Endothelial cell of umbilical vein (primary cell): ENCODE measurements around the gene ORMDL3. TPM values are rescaled to one million over a fixed set of nuclear protein-coding genes. Genes with fewer than 3 reads are reported as not detected.

ENCODE experiments used
- BruUV-seq: library from RNA; stranded (reverse); fragments of 400-500 nt; replicated peaks from 2 replicates; lab custom pipeline; 2021; lab: Mats Ljungman, UMichigan
- CTCF ChIA-PET: fragments of 300-600, 350-600 bp; sonication (Branson Sonifier 250); formaldehyde crosslinking; loops from one replicate; lab custom pipeline; 2021; ENCODE audit warnings: antibody characterized with exemption, inconsistent platforms; lab: Charles Lee
- POLR2A ChIA-PET: fragments of 300-600, 350-600 bp; sonication (Branson Sonifier 250); formaldehyde crosslinking; loops from one replicate; lab custom pipeline; 2021; ENCODE audit warnings: antibody characterized with exemption, inconsistent platforms; lab: Charles Lee
- DNase-seq: peaks from one replicate; pipeline ENCODE4 v3.0.0-alpha.2; 2011; ENCODE audit warnings: low read depth, low spot score
- FAIRE-seq: peaks from 2 replicates; lab custom pipeline; 2011; peaks lifted over from hg19 to GRCh38; lab: Jason Lieb, UNC
- H2AFZ ChIP-seq: 2 replicates; pipeline ENCODE4 v1.6.0; 2012; ENCODE audit warnings: low read depth, low read length, control low read depth, inconsistent platforms
- H3K27ac ChIP-seq: 2 replicates; pipeline ENCODE4 v1.5.1; 2011; ENCODE audit warnings: low read depth, mild to moderate bottlenecking, control low read depth, low read length, moderate library complexity; ENCODE audit not compliant: insufficient read depth
- H3K27me3 ChIP-seq, 2 experiments: 2 replicates each; pipeline versions ENCODE4 v1.6.0 to v1.6.1; 2011; ENCODE audit warnings: low read length in 2 of 2, mixed read lengths in 1 of 2; ENCODE audit not compliant: control insufficient read depth in 2 of 2, insufficient read depth in 2 of 2
- H3K36me3 ChIP-seq, 2 experiments: 2 replicates in 1 of 2; 3 replicates in 1 of 2; pipeline ENCODE4 v1.5.1; 2011; ENCODE audit warnings: low read length in 2 of 2, mild to moderate bottlenecking in 1 of 2, moderate library complexity in 1 of 2; ENCODE audit not compliant: control insufficient read depth in 2 of 2, insufficient read depth in 2 of 2; ENCODE audit errors: extremely low read depth in 1 of 2
- H3K4me1 ChIP-seq: 3 replicates; pipeline ENCODE4 v1.5.1; 2011; ENCODE audit warnings: mild to moderate bottlenecking, low read length; ENCODE audit not compliant: control insufficient read depth, insufficient read depth; ENCODE audit errors: extremely low read depth
- H3K4me2 ChIP-seq: 2 replicates; pipeline ENCODE4 v1.6.1; 2011; ENCODE audit warnings: low read length, control low read depth, mixed read lengths; ENCODE audit not compliant: insufficient read depth
- H3K4me3 ChIP-seq, 3 experiments: fragments of 200-600 bp in 1 of 3; sonication (generic), shearing (Covaris generic) in 1 of 3; replicated peaks in 1 of 3; 2 replicates each; pipeline ENCODE4 v1.5.1; 2011 to 2016; ENCODE audit warnings: control low read depth in 3 of 3, low read length in 3 of 3, mild to moderate bottlenecking in 2 of 3, inconsistent platforms in 1 of 3, low read depth in 1 of 3, moderate library complexity in 1 of 3; ENCODE audit not compliant: insufficient read depth in 1 of 3
- H3K79me2 ChIP-seq: 2 replicates; pipeline ENCODE4 v1.6.0; 2012; ENCODE audit warnings: low read length, inconsistent platforms; ENCODE audit not compliant: control insufficient read depth, insufficient read depth
- H3K9ac ChIP-seq: replicated peaks from 2 replicates; pipeline ENCODE3; 2011; ENCODE audit warnings: low read length, control low read depth; ENCODE audit not compliant: insufficient read depth; ENCODE audit errors: extremely low read depth
- H3K9me1 ChIP-seq: replicated peaks from 3 replicates; pipeline ENCODE4 v1.6.0; 2011; ENCODE audit warnings: mild to moderate bottlenecking, low read length; ENCODE audit not compliant: control insufficient read depth, insufficient read depth; ENCODE audit errors: extremely low read depth
- H3K9me3 ChIP-seq: replicated peaks from 2 replicates; pipeline ENCODE4 v1.5.1; 2012; ENCODE audit warnings: low read length, inconsistent platforms; ENCODE audit not compliant: control insufficient read depth, insufficient read depth
- H4K20me1 ChIP-seq: replicated peaks from 2 replicates; pipeline ENCODE3; 2011; ENCODE audit warnings: mild to moderate bottlenecking, low read length; ENCODE audit not compliant: control insufficient read depth, insufficient read depth; ENCODE audit errors: extremely low read depth
- EZH2 ChIP-seq: IDR thresholded peaks from 2 replicates; pipeline ENCODE4 v1.6.1; 2012; ENCODE audit warnings: borderline replicate concordance, low read depth, mild to moderate bottlenecking, moderate library complexity, low read length, inconsistent platforms; ENCODE audit not compliant: severe bottlenecking
- FOS ChIP-seq: IDR thresholded peaks from 2 replicates; pipeline ENCODE4 v1.6.1; 2011; ENCODE audit warnings: mild to moderate bottlenecking, low read length, moderate library complexity, borderline replicate concordance; ENCODE audit not compliant: insufficient read depth
- GATA2 ChIP-seq: IDR thresholded peaks from 2 replicates; pipeline ENCODE4 v1.7.0; 2011; ENCODE audit warnings: low read depth, mild to moderate bottlenecking, moderate library complexity, mixed read lengths, low read length; ENCODE audit not compliant: insufficient read length, insufficient read depth
- JUN ChIP-seq: IDR thresholded peaks from 2 replicates; pipeline ENCODE4 v1.6.1; 2011; ENCODE audit warnings: borderline replicate concordance, low read depth; ENCODE audit not compliant: insufficient read length, insufficient read depth
- MYC ChIP-seq: IDR thresholded peaks from one replicate; pipeline ENCODE4 v1.6.1; 2011; ENCODE audit warnings: mild to moderate bottlenecking, low read depth, low read length
- POLR2A ChIP-seq: IDR thresholded peaks from 2 replicates; pipeline ENCODE4 v1.6.1; 2012; ENCODE audit warnings: low read depth, mild to moderate bottlenecking, control low read depth, low read length
- POLR2AphosphoS5 ChIP-seq: IDR thresholded peaks from 2 replicates; pipeline ENCODE4 v1.6.1; 2012; ENCODE audit warnings: low read depth, mild to moderate bottlenecking, control low read depth, low read length, moderate library complexity; ENCODE audit not compliant: insufficient read depth
- dilution Hi-C: fragments of 300-500 bp; cut with MboI; formaldehyde crosslinking; loops from one replicate; pipeline ENCODE4 v1.15.0; 2019; ENCODE audit warnings: low sequenced_read_pairs; ENCODE audit not compliant: extremely low pct_ligation_motif_present
- intact Hi-C: fragments of 100-400 bp; cut with micrococcal nuclease; formaldehyde crosslinking; loops from one replicate; pipeline ENCODE4 v1.10.0; 2022
- polyA plus RNA-seq, 4 experiments: library from polyadenylated mRNA; depleted of rRNA in 3 of 4; stranded (reverse) in 3 of 4; unstranded in 1 of 4; fragments of >200 nt; gene quantifications; 2 replicates each; pipeline versions ENCODE4 v1.2.1 to v1.2.3, GENCODE V29; 2011 to 2012; ENCODE audit warnings: missing spikeins in 1 of 4
- total RNA-seq: library from RNA; stranded (reverse); gene quantifications from 2 replicates; pipeline ENCODE4 v1.2.3, GENCODE V29; 2021
- TF ChIP-seq, protein P1 (sequence below): IDR thresholded peaks from 2 replicates; pipeline ENCODE4 v1.6.1; 2011; ENCODE audit not compliant: insufficient read depth, insufficient read length
- TF ChIP-seq, protein P2 (sequence below), 2 donors: IDR thresholded peaks; 1 replicate in 1 of 2; 2 replicates in 1 of 2; pipeline ENCODE4 v1.5.1; 2011; ENCODE audit warnings: low read length in 2 of 2, mild to moderate bottlenecking in 2 of 2, moderate library complexity in 2 of 2, control low read depth in 1 of 2, inconsistent platforms in 1 of 2, low read depth in 1 of 2; ENCODE audit not compliant: insufficient read depth in 1 of 2; ENCODE audit errors: extremely low read depth in 1 of 2

The ORMDL3 gene
- total and polyA plus RNA-seq, 2 donors (not counting 3 experiments of a cell fraction or from before 2014, with no cell fraction given) = 29.8 to 49.8 TPM

DNA sequence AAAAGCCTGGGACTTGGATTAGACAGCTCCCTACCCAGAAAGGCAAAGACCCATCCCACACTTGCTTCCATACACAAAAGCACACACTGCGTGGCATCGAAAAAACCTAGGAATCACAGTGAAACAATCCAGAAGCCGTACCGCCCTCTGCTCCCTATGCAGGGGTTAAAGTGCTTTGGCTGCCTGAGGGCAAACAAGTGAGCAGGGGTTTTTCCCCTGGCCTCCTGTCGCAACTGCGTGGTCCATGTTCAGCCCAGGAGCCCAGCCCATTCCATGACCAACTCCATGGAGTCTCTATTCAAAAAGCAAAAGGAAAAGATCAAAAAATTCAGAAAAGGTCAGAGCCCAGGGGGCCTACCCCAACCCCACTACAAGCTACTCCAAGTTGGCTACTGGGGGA lies 5.4 kb downstream of the ORMDL3 start:
- no peak overlapping the region for H3K9ac ChIP-seq
- ChIA-PET POLR2A (no interaction called here), CTCF (interaction anchor here (1.3 kb wide), 1 partner anchor 300 kb away, joined by 4 read pairs; no protein-coding TSS in a partner anchor)
- H3K9me3 ChIP-seq = no peaks in the 10 kb centered on the region
- H3K27me3 ChIP-seq = no peaks in the 10 kb centered on the region
- peaks cover 5 to 32% of the 10 kb centered on the region in 2 experiments for H3K36me3 ChIP-seq
- intact Hi-C loops (no loop called here), dilution Hi-C loops (no loop called here)
- no peak overlapping the region for H3K4me2 ChIP-seq
- H4K20me1 ChIP-seq = no peaks in the 10 kb centered on the region
- H3K4me3 ChIP-seq = no peak overlapping the region
- H3K9me1 ChIP-seq = no peaks in the 10 kb centered on the region
- no peak for DNase-seq
- no TSS peak for BruUV-seq
- TF ChIP-seq JUN (no peak), POLR2AphosphoS5 (no peak), POLR2A (no peak), MYC (no peak), GATA2 (no peak), FOS (no peak), EZH2 (no peak)
- TF ChIP-seq, protein P1, sequence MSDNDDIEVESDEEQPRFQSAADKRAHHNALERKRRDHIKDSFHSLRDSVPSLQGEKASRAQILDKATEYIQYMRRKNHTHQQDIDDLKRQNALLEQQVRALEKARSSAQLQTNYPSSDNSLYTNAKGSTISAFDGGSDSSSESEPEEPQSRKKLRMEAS = no peak
- TF ChIP-seq, protein P2, sequence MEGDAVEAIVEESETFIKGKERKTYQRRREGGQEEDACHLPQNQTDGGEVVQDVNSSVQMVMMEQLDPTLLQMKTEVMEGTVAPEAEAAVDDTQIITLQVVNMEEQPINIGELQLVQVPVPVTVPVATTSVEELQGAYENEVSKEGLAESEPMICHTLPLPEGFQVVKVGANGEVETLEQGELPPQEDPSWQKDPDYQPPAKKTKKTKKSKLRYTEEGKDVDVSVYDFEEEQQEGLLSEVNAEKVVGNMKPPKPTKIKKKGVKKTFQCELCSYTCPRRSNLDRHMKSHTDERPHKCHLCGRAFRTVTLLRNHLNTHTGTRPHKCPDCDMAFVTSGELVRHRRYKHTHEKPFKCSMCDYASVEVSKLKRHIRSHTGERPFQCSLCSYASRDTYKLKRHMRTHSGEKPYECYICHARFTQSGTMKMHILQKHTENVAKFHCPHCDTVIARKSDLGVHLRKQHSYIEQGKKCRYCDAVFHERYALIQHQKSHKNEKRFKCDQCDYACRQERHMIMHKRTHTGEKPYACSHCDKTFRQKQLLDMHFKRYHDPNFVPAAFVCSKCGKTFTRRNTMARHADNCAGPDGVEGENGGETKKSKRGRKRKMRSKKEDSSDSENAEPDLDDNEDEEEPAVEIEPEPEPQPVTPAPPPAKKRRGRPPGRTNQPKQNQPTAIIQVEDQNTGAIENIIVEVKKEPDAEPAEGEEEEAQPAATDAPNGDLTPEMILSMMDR (IDR thresholded peaks at IDR 0.05; ENCODE audit: extremely low read depth in 1 of 2, insufficient read depth in 1 of 2, low read depth in 1 of 2, low read length in 2 of 2) = no peak
- no peak overlapping the region for H3K27ac ChIP-seq
- peaks cover 23% of the 10 kb centered on the region for H3K79me2 ChIP-seq
- no peak overlapping the region for H2AFZ ChIP-seq
- peaks cover 15% of the 10 kb centered on the region for H3K4me1 ChIP-seq
- FAIRE-seq = no peak
